Psoas muscle (tissue), 8 donors: ENCODE data around the gene PPP2R2C. TPM values are rescaled to one million over a fixed set of nuclear protein-coding genes. Genes with fewer than 3 reads are reported as not detected.

ENCODE experiments used
- ATAC-seq, 4 donors: fragments of 200-7000 bp; cut with Tn5 transposase; one replicate each; pipeline ENCODE4 v1.9.1; 2020; ENCODE audit warnings: moderate library complexity in 3 of 4, mild to moderate bottlenecking in 2 of 4
- DNase-seq, 2 donors: peaks; one replicate each; pipeline ENCODE4 v3.0.0-alpha.2; 2020
- H3K27ac ChIP-seq: fragments of 200-600 bp; one replicate; pipeline ENCODE4 v1.8.0; 2022
- H3K27me3 ChIP-seq, 3 donors: fragments of 200-600 bp in 1 of 3; one replicate each; pipeline versions ENCODE4 v1.6.1 to v1.8.0; 2013 to 2022; ENCODE audit warnings: low read length in 2 of 3, mild to moderate bottlenecking in 2 of 3, moderate library complexity in 1 of 3; ENCODE audit not compliant: insufficient read depth in 3 of 3
- H3K36me3 ChIP-seq, 2 donors: fragments of 200-600 bp in 1 of 2; one replicate each; pipeline versions ENCODE4 v1.6.1 to v1.8.0; 2013 to 2022; ENCODE audit warnings: low read depth in 1 of 2, mild to moderate bottlenecking in 1 of 2, moderate library complexity in 1 of 2; ENCODE audit not compliant: insufficient read depth in 1 of 2
- H3K4me1 ChIP-seq: fragments of 200-600 bp; one replicate; pipeline ENCODE4 v1.8.0; 2022
- H3K4me3 ChIP-seq: fragments of 200-600 bp; one replicate; pipeline ENCODE4 v1.8.0; 2022; ENCODE audit warnings: mild to moderate bottlenecking
- H3K9me3 ChIP-seq: fragments of 200-600 bp; one replicate; pipeline ENCODE4 v1.8.0; 2022
- WGBS, 3 donors: extraction: QIAGEN DNeasy Blood & Tissue Kit; methylation state at CpG; one replicate each; pipeline versions ENCODE4 v1.1.6 to v1.1.7; 2013; 5-methylcytosine and 5-hydroxymethylcytosine counted together
- intact Hi-C, 2 donors: fragments of 100-400 bp; cut with DNase I; formaldehyde crosslinking; loops; one replicate each; pipeline versions ENCODE4 v1.11.0 to v1.14.2; 2022
- polyA plus RNA-seq, 3 donors: library from polyadenylated mRNA; stranded (reverse); fragments of 200-250 nt; gene quantifications; one replicate each; pipeline ENCODE4 v1.2.3, GENCODE V29; 2013
- total RNA-seq, 4 donors: library from RNA; stranded (reverse); fragmentation: NEBNext Ultra II Directional in 2 of 4; extraction: Animal tissue kit (Norgen Biotek cat#: 25700) in 2 of 4; gene quantifications; one replicate each; pipeline versions ENCODE4 v1.2.1 to v1.2.4, GENCODE V29; 2021 to 2023
- TF ChIP-seq, protein P1 (sequence below): fragments of 200-600 bp; IDR thresholded peaks from one replicate; pipeline ENCODE4 v1.8.0; 2022; ENCODE audit warnings: antibody characterized with exemption
- donor health status: healthy with polysubstance abuse.
- donor health status: DM: no; HTN: no; CAD: no; lungs with moderate emphysema.
- donor health status: Bipolar disorder and iron deficiency.
- donor health status: healthy.
- donor health status: DM: yes; HTN: yes; CAD: no.
- donor health status: DM: no; HTN: no; CAD: no.
- donor health status: DM: no; HTN: no; CAD: no.
- donor health status: DM: yes; HTN: yes; CAD: no.

PPP2R2C gene
- total and polyA plus RNA-seq, 7 donors: 0.08 to 3.2 (median 1.2) TPM

GRCh38 chr4:6361076-6361784 lies 111.2 kb downstream of the PPP2R2C start:
- intact Hi-C loops: no loop called here
- Histone ChIP-seq H3K4me3 (no peak overlapping the region), H3K36me3 (no peaks in the 10 kb centered on the region), H3K27me3 (peaks cover 0 to 13% (median 9%) of the 10 kb centered on the region in 3 donors), H3K9me3 (no peaks in the 10 kb centered on the region), H3K27ac (no peak overlapping the region), H3K4me1 (no peaks in the 10 kb centered on the region)
- TF ChIP-seq, protein P1, sequence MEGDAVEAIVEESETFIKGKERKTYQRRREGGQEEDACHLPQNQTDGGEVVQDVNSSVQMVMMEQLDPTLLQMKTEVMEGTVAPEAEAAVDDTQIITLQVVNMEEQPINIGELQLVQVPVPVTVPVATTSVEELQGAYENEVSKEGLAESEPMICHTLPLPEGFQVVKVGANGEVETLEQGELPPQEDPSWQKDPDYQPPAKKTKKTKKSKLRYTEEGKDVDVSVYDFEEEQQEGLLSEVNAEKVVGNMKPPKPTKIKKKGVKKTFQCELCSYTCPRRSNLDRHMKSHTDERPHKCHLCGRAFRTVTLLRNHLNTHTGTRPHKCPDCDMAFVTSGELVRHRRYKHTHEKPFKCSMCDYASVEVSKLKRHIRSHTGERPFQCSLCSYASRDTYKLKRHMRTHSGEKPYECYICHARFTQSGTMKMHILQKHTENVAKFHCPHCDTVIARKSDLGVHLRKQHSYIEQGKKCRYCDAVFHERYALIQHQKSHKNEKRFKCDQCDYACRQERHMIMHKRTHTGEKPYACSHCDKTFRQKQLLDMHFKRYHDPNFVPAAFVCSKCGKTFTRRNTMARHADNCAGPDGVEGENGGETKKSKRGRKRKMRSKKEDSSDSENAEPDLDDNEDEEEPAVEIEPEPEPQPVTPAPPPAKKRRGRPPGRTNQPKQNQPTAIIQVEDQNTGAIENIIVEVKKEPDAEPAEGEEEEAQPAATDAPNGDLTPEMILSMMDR: no peak
- no peak for ATAC-seq
- DNase-seq: no peak
- WGBS, 3 donors: 57 to 71% (median 66%) methylated on average over 4 of the region's 4 CpGs

GRCh38 chr4:6360385-6360784 lies 112.0 kb downstream of the PPP2R2C start:
- WGBS, 3 donors: 17 to 21% (median 20%) methylated on average over 10 of the region's 10 CpGs
- TF ChIP-seq, protein P1: no peak
- H3K27ac ChIP-seq: no peak overlapping the region
- H3K36me3 ChIP-seq: no peaks in the 10 kb centered on the region
- H3K4me3 ChIP-seq: no peak overlapping the region
- no peaks in the 10 kb centered on the region for H3K4me1 ChIP-seq
- DNase-seq (peak in 1 of 2 donors; percentile 24), ATAC-seq (no peak)
- H3K27me3 ChIP-seq: peaks cover 0 to 12% (median 9%) of the 10 kb centered on the region in 3 donors
- intact Hi-C loops: no loop called here
- no peaks in the 10 kb centered on the region for H3K9me3 ChIP-seq

DNA sequence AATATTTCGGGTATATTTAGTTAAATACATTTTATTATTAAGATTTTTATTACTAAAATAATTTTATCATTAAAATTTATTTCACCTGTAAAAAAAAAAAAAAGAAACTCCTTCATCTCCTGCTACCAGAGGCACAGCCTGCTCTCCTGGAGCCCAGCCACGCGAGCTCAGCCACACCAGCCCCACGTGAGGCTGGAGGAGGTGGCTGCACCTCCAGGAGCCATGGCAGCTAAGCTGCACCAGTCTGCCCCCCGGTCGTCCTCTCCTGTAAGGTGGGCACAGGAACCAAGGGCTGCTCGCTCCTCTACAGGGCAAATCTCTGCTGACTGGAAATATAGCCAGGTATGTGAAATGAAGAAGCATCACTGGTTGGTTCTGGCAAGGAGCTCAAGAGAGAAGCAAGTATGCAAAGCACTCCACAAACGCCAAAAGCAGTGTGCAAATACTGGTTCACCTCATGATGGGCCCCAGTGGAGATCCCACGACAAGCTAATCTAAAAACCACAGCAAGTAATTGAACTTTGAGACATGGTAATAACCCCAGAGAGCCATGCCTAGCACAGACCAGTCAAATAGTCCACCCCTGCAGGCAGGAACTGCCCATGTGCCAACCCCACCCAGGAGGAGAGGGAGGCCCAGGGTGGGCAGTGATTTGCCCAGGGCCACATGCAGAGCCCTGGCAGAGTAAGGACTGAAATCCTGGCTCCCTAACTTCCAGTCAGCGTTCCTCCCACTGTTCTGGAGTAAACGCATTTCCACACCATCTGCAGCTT lies 112.7 kb downstream of the PPP2R2C start:
- TF ChIP-seq, protein P1: no peak
- DNase-seq: no peak
- Histone ChIP-seq H3K36me3 (no peaks in the 10 kb centered on the region), H3K4me1 (no peaks in the 10 kb centered on the region), H3K4me3 (no peak overlapping the region), H3K27me3 (peaks cover 0 to 12% (median 7%) of the 10 kb centered on the region in 3 donors), H3K27ac (no peak overlapping the region), H3K9me3 (no peaks in the 10 kb centered on the region)
- intact Hi-C loops: no loop called here
- no peak for ATAC-seq
- 61 to 63% (median 62%) methylated on average over 11 of the region's 11 CpGs for WGBS, 3 donors

GRCh38 chr4:6357476-6357875 lies 114.9 kb downstream of the PPP2R2C start:
- TF ChIP-seq, protein P1: no peak
- H3K4me3 ChIP-seq: no peak overlapping the region
- DNase-seq (no peak), ATAC-seq (no peak)
- no peaks in the 10 kb centered on the region for H3K9me3 ChIP-seq
- intact Hi-C loops: no loop called here
- H3K27me3 ChIP-seq: peaks cover 0 to 8% (median 6%) of the 10 kb centered on the region in 3 donors
- no peak overlapping the region for H3K27ac ChIP-seq
- 65 to 80% (median 71%) methylated on average over 6 of the region's 6 CpGs for WGBS, 3 donors
- no peaks in the 10 kb centered on the region for H3K36me3 ChIP-seq
- no peaks in the 10 kb centered on the region for H3K4me1 ChIP-seq
